GM12878 (cell line): ENCODE measurements around the gene PFKM.
"Not testable (repeated sequence)": the region's sequence is repeated elsewhere in the genome, so short reads cannot be mapped to it uniquely, and the experiment has no call there.

Experiments
- BCLAF1 ChIP-seq: fragments of 450-650 bp; IDR thresholded peaks from 2 replicates; pipeline ENCODE4 v1.6.1; 2017; ENCODE audit warnings: antibody characterized with exemption, mild to moderate bottlenecking, moderate library complexity
- BRCA1 ChIP-seq: IDR thresholded peaks from 2 replicates; pipeline ENCODE4 v1.6.1; 2011; ENCODE audit warnings: low read depth, low read length, improper control_type of control experiment
- CTCF ChIP-seq, 3 experiments: IDR thresholded peaks in 2 of 3; conservative IDR thresholded peaks in 1 of 3; 2 replicates each; pipeline ENCODE4 v1.5.1; 2011; ENCODE audit warnings: low read depth in 3 of 3, low read length in 3 of 3, mild to moderate bottlenecking in 3 of 3, control low read depth in 2 of 3, moderate library complexity in 2 of 3, inconsistent platforms in 1 of 3, mixed read lengths in 1 of 3; ENCODE audit not compliant: control insufficient read depth in 2 of 3, insufficient read depth in 1 of 3; ENCODE audit errors: extremely low read depth in 1 of 3
- ESRRA ChIP-seq: IDR thresholded peaks from 2 replicates; pipeline ENCODE4 v1.6.1; 2012; ENCODE audit warnings: mild to moderate bottlenecking, low read length, improper control_type of control experiment
- GABPA ChIP-seq: IDR thresholded peaks from 2 replicates; pipeline ENCODE4 v1.6.1; 2014; ENCODE audit warnings: antibody characterized with exemption, low read depth, mild to moderate bottlenecking, inconsistent platforms
- GATAD2B ChIP-seq: fragments of 450-650 bp; conservative IDR thresholded peaks from 2 replicates; pipeline ENCODE4 v1.6.1; 2017; ENCODE audit warnings: low read depth, mild to moderate bottlenecking, moderate library complexity
- JUNB ChIP-seq: IDR thresholded peaks from 2 replicates; pipeline ENCODE4 v1.6.1; 2016; ENCODE audit warnings: antibody characterized with exemption, mild to moderate bottlenecking
- MAX ChIP-seq: IDR thresholded peaks from 2 replicates; pipeline ENCODE4 v1.6.1; 2012; ENCODE audit warnings: low read depth, low read length, improper control_type of control experiment
- NFYB ChIP-seq: IDR thresholded peaks from 2 replicates; pipeline ENCODE4 v1.6.1; 2011; ENCODE audit warnings: low read depth, mild to moderate bottlenecking, low read length, improper control_type of control experiment, moderate library complexity; ENCODE audit not compliant: insufficient read depth
- POLR2A ChIP-seq: IDR thresholded peaks from 2 replicates; pipeline ENCODE4 v1.6.1; 2011; ENCODE audit warnings: low read depth, mild to moderate bottlenecking, low read length
- POLR2AphosphoS5 ChIP-seq: IDR thresholded peaks from 2 replicates; pipeline ENCODE4 v1.6.1; 2011; ENCODE audit warnings: mild to moderate bottlenecking, low read length, inconsistent platforms
- RAD21 ChIP-seq: IDR thresholded peaks from 2 replicates; pipeline ENCODE4 v1.6.1; 2011; ENCODE audit warnings: mild to moderate bottlenecking, low read depth, low read length, moderate library complexity; ENCODE audit not compliant: insufficient read depth
- STAT1 ChIP-seq: fragments of 450-650 bp; conservative IDR thresholded peaks from 2 replicates; pipeline ENCODE4 v1.6.1; 2014; ENCODE audit warnings: antibody characterized with exemption, mild to moderate bottlenecking

- not testable (repeated sequence) for TF ChIP-seq CTCF (IDR thresholded peaks at IDR 0.05 in 2 of 3, conservative IDR thresholded peaks at IDR 0.05 in 1 of 3; ENCODE audit: control insufficient read depth in 2 of 3, extremely low read depth in 1 of 3, insufficient read depth in 1 of 3, low read depth in 3 of 3, low read length in 3 of 3); BRCA1; GABPA; JUNB; GATAD2B; MAX; STAT1; ESRRA; BCLAF1; POLR2A; NFYB; RAD21; POLR2AphosphoS5
Observed at GRCh38 chr12:48111312-48111693, 7.9 kb upstream of the PFKM start.
